ENCODE data around the gene KCNG1. TPM values are rescaled to one million over a fixed set of nuclear protein-coding genes. Genes with fewer than 3 reads are reported as not detected.

The KCNG1 gene
- total and polyA plus RNA-seq, 2 experiments from 2014 or later, result 60.1 to 72.0 TPM

- Histone ChIP-seq H3K4me1 (ENCODE audit: low read depth) (no peaks in the 10 kb centered on the region), H3K27me3 (peaks cover 12% of the 10 kb centered on the region), H3K36me3 (no peaks in the 10 kb centered on the region), H3K9me3 (ENCODE audit: low read depth) (no peaks in the 10 kb centered on the region), H3K4me3 (no peak overlapping the region), H3K27ac (no peak overlapping the region)
- no peak for DNase-seq (ENCODE audit: low read depth in 1 of 2, low spot score in 1 of 2)
- TF ChIP-seq, protein P1, sequence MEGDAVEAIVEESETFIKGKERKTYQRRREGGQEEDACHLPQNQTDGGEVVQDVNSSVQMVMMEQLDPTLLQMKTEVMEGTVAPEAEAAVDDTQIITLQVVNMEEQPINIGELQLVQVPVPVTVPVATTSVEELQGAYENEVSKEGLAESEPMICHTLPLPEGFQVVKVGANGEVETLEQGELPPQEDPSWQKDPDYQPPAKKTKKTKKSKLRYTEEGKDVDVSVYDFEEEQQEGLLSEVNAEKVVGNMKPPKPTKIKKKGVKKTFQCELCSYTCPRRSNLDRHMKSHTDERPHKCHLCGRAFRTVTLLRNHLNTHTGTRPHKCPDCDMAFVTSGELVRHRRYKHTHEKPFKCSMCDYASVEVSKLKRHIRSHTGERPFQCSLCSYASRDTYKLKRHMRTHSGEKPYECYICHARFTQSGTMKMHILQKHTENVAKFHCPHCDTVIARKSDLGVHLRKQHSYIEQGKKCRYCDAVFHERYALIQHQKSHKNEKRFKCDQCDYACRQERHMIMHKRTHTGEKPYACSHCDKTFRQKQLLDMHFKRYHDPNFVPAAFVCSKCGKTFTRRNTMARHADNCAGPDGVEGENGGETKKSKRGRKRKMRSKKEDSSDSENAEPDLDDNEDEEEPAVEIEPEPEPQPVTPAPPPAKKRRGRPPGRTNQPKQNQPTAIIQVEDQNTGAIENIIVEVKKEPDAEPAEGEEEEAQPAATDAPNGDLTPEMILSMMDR (IDR thresholded peaks at IDR 0.05; ENCODE audit: low read depth, low read length), result no peak
Measured at GRCh38 chr20:51027035-51027795, 4.3 kb upstream of the KCNG1 start.

GRCh38 chr20:51026269-51026668 is 3.4 kb upstream of the KCNG1 start:
- Histone ChIP-seq H3K9me3 (ENCODE audit: low read depth) (no peaks in the 10 kb centered on the region), H3K27ac (no peak overlapping the region), H3K36me3 (no peaks in the 10 kb centered on the region), H3K4me3 (no peak overlapping the region), H3K4me1 (ENCODE audit: low read depth) (peaks cover 8% of the 10 kb centered on the region), H3K27me3 (peaks cover 12% of the 10 kb centered on the region)
- TF ChIP-seq, protein P1 (IDR thresholded peaks at IDR 0.05; ENCODE audit: low read depth, low read length), result no peak
- DNase-seq (ENCODE audit: low read depth in 1 of 2, low spot score in 1 of 2), result no peak

GRCh38 chr20:51024761-51025160 is 1.9 kb upstream of the KCNG1 start:
- DNase-seq (ENCODE audit: low read depth in 1 of 2, low spot score in 1 of 2), result no peak
- Histone ChIP-seq H3K4me1 (ENCODE audit: low read depth) (peaks cover 20% of the 10 kb centered on the region), H3K4me3 (no peak overlapping the region), H3K36me3 (no peaks in the 10 kb centered on the region), H3K9me3 (ENCODE audit: low read depth) (no peaks in the 10 kb centered on the region), H3K27me3 (peaks cover 12% of the 10 kb centered on the region), H3K27ac (no peak overlapping the region)
- TF ChIP-seq, protein P1 (IDR thresholded peaks at IDR 0.05; ENCODE audit: low read depth, low read length), result no peak

DNA sequence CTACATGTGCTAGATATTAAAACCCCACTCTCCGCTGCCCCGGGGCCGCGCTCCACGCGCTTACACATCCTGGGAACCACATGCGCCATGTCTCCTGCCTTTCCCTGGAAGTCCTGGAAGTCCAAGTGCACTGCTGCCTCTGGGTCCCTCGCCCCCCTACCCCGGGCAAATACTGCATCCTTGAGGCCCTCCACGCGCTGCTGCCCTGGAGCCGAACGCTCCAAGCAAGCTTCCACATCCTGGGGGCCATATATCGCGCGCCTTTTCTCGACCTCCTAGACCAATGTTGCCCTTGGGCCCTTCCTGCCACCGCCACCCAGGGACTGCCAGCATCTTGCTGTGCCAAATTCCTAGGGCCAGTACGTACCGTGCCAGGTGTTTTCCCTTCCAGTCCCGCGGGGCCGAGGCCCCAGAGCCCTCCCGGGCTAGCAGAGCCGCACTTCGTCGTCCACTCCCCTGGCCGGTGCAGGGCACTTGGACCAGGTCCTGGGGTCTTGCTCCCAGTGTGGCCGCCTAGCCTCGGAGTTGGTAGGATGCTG is 779 bp upstream of the KCNG1 start:
- TF ChIP-seq, protein P1 (IDR thresholded peaks at IDR 0.05; ENCODE audit: low read depth, low read length), result no peak
- Histone ChIP-seq H3K27ac (no peak overlapping the region), H3K27me3 (peaks cover 7% of the 10 kb centered on the region), H3K36me3 (no peaks in the 10 kb centered on the region), H3K4me3 (peak overlapping the region; percentile 60), H3K9me3 (ENCODE audit: low read depth) (no peaks in the 10 kb centered on the region), H3K4me1 (ENCODE audit: low read depth) (peaks cover 22% of the 10 kb centered on the region)
- DNase-seq (ENCODE audit: low read depth in 1 of 2, low spot score in 1 of 2), result no peak

DNA sequence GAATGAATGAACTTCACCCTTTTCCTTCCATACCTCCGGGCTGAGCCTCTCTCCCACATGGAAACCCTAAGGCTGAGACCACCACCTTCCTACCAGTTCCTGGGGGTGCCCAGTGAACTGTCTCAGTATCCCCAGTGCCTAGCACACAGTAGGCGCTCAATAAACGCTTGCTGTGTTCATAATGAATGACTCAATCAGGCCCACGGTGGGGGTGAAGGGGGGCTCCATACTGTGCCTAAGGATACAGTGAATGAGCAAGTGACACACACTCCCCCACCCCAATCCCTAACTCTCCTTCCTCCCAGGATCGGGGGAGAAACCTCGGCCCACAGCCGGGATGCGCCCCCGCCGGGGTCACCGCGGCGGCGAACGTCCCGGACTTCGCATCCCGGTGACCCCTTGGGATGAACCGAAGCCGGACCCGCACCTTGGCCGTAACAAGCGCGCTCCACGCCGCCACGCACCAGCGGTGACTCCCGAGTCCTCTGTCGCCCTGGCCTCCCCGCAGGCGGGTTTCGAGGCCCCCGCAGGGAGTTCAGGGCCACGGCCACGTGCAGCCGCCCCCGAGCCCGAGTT is 592 bp downstream of the KCNG1 start:
- no peaks in the 10 kb centered on the region for H3K9me3 ChIP-seq (ENCODE audit: low read depth)
- peaks cover 5% of the 10 kb centered on the region for H3K27me3 ChIP-seq
- no peaks in the 10 kb centered on the region for H3K36me3 ChIP-seq
- peak in 1 of 2 donors; percentile 9 for DNase-seq (ENCODE audit: low read depth in 1 of 2, low spot score in 1 of 2)
- H3K4me1 ChIP-seq (ENCODE audit: low read depth), result peaks cover 33% of the 10 kb centered on the region
- H3K27ac ChIP-seq, result no peak overlapping the region
- peak overlapping the region; percentile 60 for H3K4me3 ChIP-seq
- TF ChIP-seq, protein P1 (IDR thresholded peaks at IDR 0.05; ENCODE audit: low read depth, low read length), result no peak

All from cardiac muscle cell (in vitro differentiated cells and primary cell).